IPS DF 6.9 (cell line): ENCODE results near the gene WNT16.

ENCODE experiments used
- DNase-seq: peaks from one replicate; pipeline ENCODE4 v3.0.0-alpha.2; 2013; ENCODE audit warnings: low read depth, low spot score
- H3K27ac ChIP-seq: one replicate; pipeline ENCODE4 v1.5.1; 2013; ENCODE audit warnings: low read length, control low read depth
- H3K27me3 ChIP-seq: 2 replicates; pipeline ENCODE4 v1.6.1; 2013; ENCODE audit warnings: mild to moderate bottlenecking, low read length; ENCODE audit not compliant: control insufficient read depth, insufficient read depth
- H3K36me3 ChIP-seq: 2 replicates; pipeline ENCODE4 v1.6.1; 2013; ENCODE audit warnings: low read length; ENCODE audit not compliant: control insufficient read depth, insufficient read depth
- H3K4me1 ChIP-seq: 2 replicates; pipeline ENCODE4 v1.6.1; 2013; ENCODE audit warnings: low read length; ENCODE audit not compliant: control insufficient read depth, insufficient read depth
- H3K4me3 ChIP-seq: 2 replicates; pipeline ENCODE4 v1.5.1; 2013; ENCODE audit warnings: mild to moderate bottlenecking, low read length
- H3K9me3 ChIP-seq: 2 replicates; pipeline ENCODE4 v1.6.1; 2013; ENCODE audit warnings: low read length, inconsistent platforms; ENCODE audit not compliant: control insufficient read depth, insufficient read depth
- WGBS: extraction: QIAGEN DNeasy Blood & Tissue Kit; methylation state at CpG from one replicate; pipeline ENCODE4 v1.1.7; 2013; ENCODE audit warnings: mixed read lengths, missing lambda C conversion rate; ENCODE audit not compliant: insufficient read length, insufficient coverage; 5-methylcytosine and 5-hydroxymethylcytosine counted together

Gene WNT16

GRCh38 chr7:121372376-121373010, 43.7 kb downstream of the WNT16 start:
- WGBS, result 100% methylated on average over 1 of the region's 2 CpGs
- DNase-seq, result no peak
- H3K9me3 ChIP-seq, result no peaks in the 10 kb centered on the region
- H3K4me1 ChIP-seq, result no peaks in the 10 kb centered on the region
- no peaks in the 10 kb centered on the region for H3K27me3 ChIP-seq
- H3K27ac ChIP-seq, result no peak overlapping the region
- H3K36me3 ChIP-seq, result peaks cover 2% of the 10 kb centered on the region; the same call in 1 of the 2 replicates
- H3K4me3 ChIP-seq, result no peak overlapping the region

DNA sequence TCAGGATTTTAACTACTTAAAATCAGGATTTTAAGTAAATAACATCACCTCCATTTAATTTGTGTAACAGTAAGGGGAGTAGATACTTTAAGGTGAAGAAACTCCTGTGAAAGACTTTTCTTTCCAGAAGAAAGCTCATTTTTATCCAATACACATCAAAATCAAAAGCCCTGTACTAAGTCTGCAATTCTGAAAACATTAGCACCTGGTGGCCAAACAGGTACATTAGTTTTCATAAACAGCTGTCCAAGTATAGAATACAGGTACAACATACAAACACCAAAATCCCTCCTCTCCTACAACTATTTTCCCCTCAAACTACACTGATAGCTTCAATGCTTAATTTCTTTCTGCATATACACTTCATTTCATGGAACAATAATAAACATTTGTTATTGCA, 44.4 kb downstream of the WNT16 start:
- H3K27me3 ChIP-seq, result no peaks in the 10 kb centered on the region
- no peak overlapping the region for H3K27ac ChIP-seq
- no peak for DNase-seq
- H3K9me3 ChIP-seq, result no peaks in the 10 kb centered on the region
- H3K4me3 ChIP-seq, result no peak overlapping the region
- no peaks in the 10 kb centered on the region for H3K4me1 ChIP-seq
- H3K36me3 ChIP-seq, result peaks cover 2% of the 10 kb centered on the region; the same call in 1 of the 2 replicates

GRCh38 chr7:121376979-121377378, 48.2 kb downstream of the WNT16 start:
- H3K27me3 ChIP-seq, result no peaks in the 10 kb centered on the region
- H3K36me3 ChIP-seq, result peaks cover 2% of the 10 kb centered on the region; the same call in 1 of the 2 replicates
- H3K4me3 ChIP-seq, result no peak overlapping the region
- H3K27ac ChIP-seq, result no peak overlapping the region
- DNase-seq, result no peak
- no CpG with 5 or more reads among the region's 2 CpGs for WGBS
- H3K9me3 ChIP-seq, result no peaks in the 10 kb centered on the region
- H3K4me1 ChIP-seq, result no peaks in the 10 kb centered on the region

GRCh38 chr7:121379930-121380329, 51.1 kb downstream of the WNT16 start:
- no peak overlapping the region for H3K4me3 ChIP-seq

GRCh38 chr7:121382473-121382872, 53.7 kb downstream of the WNT16 start:
- DNase-seq, result no peak

More at GRCh38 chr7:121379930-121380329, 51.1 kb downstream of the WNT16 start:
- Histone ChIP-seq H3K36me3 (peaks cover 2% of the 10 kb centered on the region; the same call in 1 of the 2 replicates), H3K27me3 (no peaks in the 10 kb centered on the region), H3K9me3 (no peaks in the 10 kb centered on the region), H3K4me1 (no peaks in the 10 kb centered on the region), H3K27ac (no peak overlapping the region)
- WGBS, result 100% methylated on average over 1 of the region's 1 CpG
- no peak for DNase-seq

GRCh38 chr7:121383235-121383910, 54.6 kb downstream of the WNT16 start:
- H3K27ac ChIP-seq, result no peak overlapping the region
- H3K9me3 ChIP-seq, result no peaks in the 10 kb centered on the region
- no peaks in the 10 kb centered on the region for H3K27me3 ChIP-seq
- H3K36me3 ChIP-seq, result no peaks in the 10 kb centered on the region
- no peak for DNase-seq
- no peak overlapping the region for H3K4me3 ChIP-seq
- no peaks in the 10 kb centered on the region for H3K4me1 ChIP-seq
- WGBS, result no CpG with 5 or more reads among the region's 2 CpGs

More at GRCh38 chr7:121382473-121382872, 53.7 kb downstream of the WNT16 start:
- Histone ChIP-seq H3K9me3 (no peaks in the 10 kb centered on the region), H3K36me3 (no peaks in the 10 kb centered on the region; the same call in 1 of the 2 replicates), H3K4me1 (no peaks in the 10 kb centered on the region), H3K27ac (no peak overlapping the region), H3K4me3 (no peak overlapping the region), H3K27me3 (no peaks in the 10 kb centered on the region)

GRCh38 chr7:121384265-121384664, 55.5 kb downstream of the WNT16 start:
- no peaks in the 10 kb centered on the region for H3K27me3 ChIP-seq
- no peaks in the 10 kb centered on the region for H3K36me3 ChIP-seq
- no peaks in the 10 kb centered on the region for H3K4me1 ChIP-seq
- H3K4me3 ChIP-seq, result no peak overlapping the region
- DNase-seq, result no peak
- WGBS, result no CpG with 5 or more reads among the region's 2 CpGs
- no peak overlapping the region for H3K27ac ChIP-seq
- H3K9me3 ChIP-seq, result no peaks in the 10 kb centered on the region

DNA sequence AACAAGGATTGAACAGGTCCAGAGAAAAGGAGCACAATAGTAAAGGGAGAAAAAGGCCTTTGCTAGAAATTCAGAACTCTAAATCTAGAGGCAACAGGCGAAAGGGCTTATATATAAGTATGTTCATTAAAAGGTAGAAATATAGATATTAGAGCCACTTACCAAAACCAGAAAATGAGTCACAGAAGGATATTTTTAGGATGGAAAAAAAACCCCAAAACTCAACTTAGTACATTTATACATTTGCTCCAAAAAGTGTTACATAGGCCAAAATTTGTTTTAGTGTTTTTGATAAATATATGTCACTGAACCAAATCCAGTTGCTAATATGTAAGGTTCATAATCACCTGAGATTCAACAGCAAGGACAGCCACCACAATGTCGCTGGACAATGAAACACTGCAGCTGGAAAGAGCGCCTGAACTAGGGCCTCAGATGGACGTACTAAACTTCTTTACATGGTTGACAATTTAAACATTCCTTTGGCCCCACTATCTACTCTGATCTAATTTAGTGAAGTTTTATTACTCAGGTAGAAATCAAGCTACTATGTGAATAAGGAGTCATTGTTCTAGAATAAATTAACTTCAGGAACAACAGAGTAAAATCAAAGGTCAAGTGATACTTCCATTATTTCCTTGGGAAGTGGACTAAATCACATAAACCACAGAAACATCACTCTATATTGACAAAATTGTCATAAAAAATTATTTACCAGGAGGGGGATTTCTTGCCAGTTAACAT, 56.4 kb downstream of the WNT16 start:
- no peak for DNase-seq
- H3K4me3 ChIP-seq, result no peak overlapping the region
- no peaks in the 10 kb centered on the region for H3K4me1 ChIP-seq
- no peak overlapping the region for H3K27ac ChIP-seq
- WGBS, result no CpG with 5 or more reads among the region's 4 CpGs
- no peaks in the 10 kb centered on the region for H3K36me3 ChIP-seq
- H3K27me3 ChIP-seq, result no peaks in the 10 kb centered on the region
- H3K9me3 ChIP-seq, result no peaks in the 10 kb centered on the region

DNA sequence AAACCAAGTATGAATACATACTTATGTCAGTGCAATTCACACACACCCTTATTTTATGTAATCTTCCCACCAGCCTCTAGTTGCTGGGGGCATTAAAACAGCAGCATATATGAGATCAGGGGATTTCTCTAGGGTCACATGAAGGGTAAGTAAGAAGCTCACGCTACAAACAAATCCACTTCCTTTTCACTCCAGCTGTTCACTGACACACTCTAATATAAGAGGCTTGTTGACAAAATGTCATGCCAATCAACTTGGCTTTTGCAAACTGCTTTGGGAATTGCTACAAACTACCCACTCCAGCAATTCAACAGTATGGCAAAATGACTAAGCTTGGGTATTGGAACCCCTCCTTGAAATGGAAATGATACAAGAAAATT, 57.0 kb downstream of the WNT16 start:
- Histone ChIP-seq H3K4me1 (no peaks in the 10 kb centered on the region), H3K36me3 (no peaks in the 10 kb centered on the region), H3K4me3 (no peak overlapping the region), H3K27ac (no peak overlapping the region), H3K9me3 (no peaks in the 10 kb centered on the region), H3K27me3 (no peaks in the 10 kb centered on the region)
- no CpG with 5 or more reads among the region's 1 CpG for WGBS
- DNase-seq, result no peak

DNA sequence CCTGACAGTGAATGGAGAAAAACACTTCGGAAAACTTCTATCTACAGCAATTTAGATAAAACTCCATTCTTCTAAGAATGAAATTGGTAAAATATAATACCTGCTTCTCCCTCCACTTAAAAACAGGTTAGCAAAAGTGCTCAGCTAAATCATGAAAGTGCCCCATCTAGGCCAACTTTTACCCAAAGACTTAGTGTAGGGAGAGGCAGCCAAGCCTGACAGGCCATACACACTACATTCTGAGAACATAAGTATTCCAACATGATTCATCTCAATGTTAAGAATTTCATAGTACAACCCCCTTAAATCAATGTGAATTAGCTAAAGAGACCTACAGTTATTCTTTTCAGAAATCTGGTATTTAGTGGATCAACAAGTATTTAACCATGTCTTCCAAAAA, 60.1 kb downstream of the WNT16 start:
- no peak overlapping the region for H3K27ac ChIP-seq
- no peak for DNase-seq
- WGBS, result no CpG with 5 or more reads among the region's 1 CpG
- H3K27me3 ChIP-seq, result no peaks in the 10 kb centered on the region
- no peaks in the 10 kb centered on the region for H3K36me3 ChIP-seq
- no peaks in the 10 kb centered on the region for H3K9me3 ChIP-seq
- no peaks in the 10 kb centered on the region for H3K4me1 ChIP-seq
- no peak overlapping the region for H3K4me3 ChIP-seq
